MV-4-11 (cell line): ENCODE data around the gene ABCB4.

Source experiments
- DNase-seq: peaks from one replicate; lab custom pipeline; 2025; lab: John Stamatoyannopoulos, UW

The ABCB4 gene

GRCh38 chr7:87424075-87424474, 51.4 kb downstream of the ABCB4 start:
- DNase-seq = no peak

DNA sequence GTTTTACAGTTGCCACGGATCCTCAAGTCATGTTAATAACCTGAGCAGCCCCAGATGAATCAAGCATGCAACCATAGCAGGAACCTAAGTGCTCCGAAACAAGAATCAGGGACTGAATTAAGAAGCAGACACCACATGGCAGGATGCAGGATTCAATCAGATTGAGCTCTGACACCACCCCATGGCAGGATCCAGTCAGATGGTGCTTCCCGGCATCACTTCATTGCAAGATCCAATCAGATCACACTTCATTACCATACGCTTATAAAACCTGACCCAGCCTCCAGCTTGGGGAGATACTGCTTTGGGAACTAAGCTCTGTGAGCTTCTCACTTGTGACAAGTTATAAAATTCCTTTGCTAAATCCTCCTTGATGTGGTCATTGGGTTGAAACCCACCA, 55.3 kb downstream of the ABCB4 start:
- no peak for DNase-seq

DNA sequence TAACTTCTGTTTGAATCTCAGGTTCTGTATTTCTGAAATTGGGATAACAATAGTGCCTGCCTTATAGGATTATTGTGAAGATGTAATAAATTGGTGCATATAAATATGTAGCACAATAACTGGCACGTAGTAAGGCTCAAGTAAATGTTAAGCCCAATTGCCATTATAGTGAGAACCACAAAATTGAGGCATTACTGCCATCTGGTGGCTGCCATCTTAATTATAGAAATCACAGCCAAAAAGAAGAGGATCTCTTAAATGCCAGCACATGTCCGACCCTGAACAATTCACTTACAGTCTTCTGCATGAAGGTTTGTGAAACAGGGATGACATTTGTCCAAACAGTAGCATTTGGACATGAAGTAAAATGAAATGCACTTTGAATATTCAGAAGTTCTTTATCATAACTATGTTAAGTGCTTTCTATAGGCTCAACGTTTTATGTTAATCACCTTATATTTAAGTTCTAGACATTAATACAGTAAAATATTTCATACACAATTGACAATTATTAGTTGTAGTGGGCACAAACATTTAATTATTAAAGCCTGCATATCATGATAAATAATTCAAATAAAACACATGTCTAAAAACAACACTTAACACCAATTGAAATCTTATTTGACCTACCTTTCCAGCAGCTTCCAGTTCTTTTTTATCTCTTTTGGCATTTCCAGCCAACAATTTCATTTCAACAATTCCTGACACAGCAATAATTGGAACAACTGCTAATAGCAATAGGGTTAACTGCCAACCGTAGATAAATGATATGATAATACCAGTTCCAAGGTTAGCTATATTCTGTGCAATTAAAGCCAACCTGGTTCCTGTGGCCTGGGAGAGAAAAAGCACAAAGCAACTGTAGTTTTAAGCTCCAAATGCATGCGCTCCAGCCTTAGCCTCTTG, 58.5 kb downstream of the ABCB4 start:
- DNase-seq = peak; percentile 53

DNA sequence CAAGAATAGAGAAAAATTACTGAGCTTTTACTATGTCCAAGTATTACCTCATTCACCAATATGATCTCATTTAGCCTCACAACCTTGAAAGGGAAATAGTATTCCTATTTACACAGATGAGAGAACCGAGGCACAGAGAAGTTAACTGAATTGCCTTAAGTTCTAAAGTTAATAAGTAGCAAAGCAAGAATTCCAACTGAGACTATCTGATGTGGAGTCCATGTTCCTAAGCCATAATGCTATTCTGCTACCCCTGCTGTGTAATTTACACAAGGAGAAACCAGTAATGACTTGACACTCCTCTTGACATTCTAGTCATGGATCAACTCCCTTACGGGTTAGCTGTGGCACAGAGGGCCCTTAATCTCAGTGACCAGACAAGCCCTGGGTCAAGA, 60.7 kb downstream of the ABCB4 start:
- DNase-seq = no peak

GRCh38 chr7:87413951-87414793, 61.3 kb downstream of the ABCB4 start:
- DNase-seq = no peak

GRCh38 chr7:87413029-87413428, 62.5 kb downstream of the ABCB4 start:
- no peak for DNase-seq

DNA sequence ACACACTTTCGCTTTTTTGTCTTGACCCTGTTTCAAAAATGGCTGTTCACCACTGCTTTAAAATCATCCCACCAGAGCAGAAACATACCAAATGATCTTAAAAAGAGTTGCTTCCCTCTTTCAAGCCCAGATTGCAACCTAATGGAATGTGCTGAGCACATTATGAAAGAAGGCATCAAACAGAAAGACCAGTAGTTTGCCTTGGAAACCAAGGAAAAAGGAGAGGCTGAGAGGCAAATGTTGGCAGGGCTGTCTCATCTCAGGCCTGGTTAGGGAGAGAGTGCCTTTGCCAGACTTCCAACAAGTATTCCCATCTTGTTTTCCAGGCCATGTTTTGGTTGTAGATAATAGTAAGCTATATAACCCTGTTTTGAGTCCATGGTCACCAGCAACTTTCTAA, 64.3 kb downstream of the ABCB4 start:
- DNase-seq = no peak

GRCh38 chr7:87404674-87405073, 70.8 kb downstream of the ABCB4 start:
- no peak for DNase-seq

- no peak for DNase-seq
Observed at GRCh38 chr7:87398446-87398845, 77.0 kb downstream of the ABCB4 start.

- DNase-seq = no peak
Observed at GRCh38 chr7:87395442-87396020, 79.9 kb downstream of the ABCB4 start.

DNA sequence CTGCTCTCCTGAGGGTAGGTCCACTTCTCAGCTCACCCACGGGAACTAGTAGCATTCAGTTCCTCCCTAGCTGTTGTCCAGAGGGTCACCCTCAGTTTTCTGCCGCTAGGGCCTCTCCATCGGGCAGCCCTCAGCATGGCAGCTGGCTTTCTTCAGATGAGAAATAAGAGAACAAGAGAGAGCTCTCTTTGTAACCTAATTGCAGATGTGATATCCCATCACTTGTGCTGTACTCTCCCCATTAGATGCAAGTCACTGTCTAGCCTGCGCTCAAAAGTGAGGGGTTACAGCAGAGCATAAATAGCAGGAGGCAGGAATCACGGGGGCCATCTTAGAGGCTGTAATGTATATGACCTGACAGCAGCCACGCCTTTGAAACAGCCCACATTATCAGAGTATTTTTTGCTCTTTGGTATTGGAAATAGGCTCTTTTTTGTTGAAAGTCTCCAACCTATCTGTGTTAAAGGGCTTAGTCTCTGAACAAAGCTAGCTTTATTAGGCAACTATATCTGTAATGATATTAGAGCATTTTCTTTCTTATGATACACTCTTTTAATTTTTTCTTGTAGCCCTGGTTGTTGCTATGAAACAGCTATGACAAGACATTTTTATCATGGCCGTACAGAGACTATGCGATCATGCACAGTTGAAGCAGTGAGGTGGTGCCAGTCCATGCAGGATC, 84.3 kb downstream of the ABCB4 start:
- no peak for DNase-seq

DNA sequence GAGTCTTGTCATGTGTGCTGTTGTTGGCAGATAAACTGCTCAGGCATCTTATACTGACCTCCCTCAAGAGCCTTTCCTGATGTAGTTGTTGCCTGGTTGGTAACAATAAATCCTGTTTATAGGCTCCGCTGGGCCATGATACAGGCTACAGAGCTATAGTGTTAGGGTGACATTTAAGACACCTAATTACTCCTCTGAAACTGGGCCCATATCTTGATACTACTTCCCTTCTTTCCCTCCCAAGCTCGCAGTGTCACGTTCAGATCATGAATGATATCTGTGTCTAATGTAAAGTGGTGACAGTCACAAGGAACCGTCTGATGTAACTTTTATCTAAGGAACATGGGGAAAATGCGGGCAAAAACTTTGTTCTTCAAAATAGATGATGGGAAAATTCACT, 94.6 kb downstream of the ABCB4 start:
- no peak for DNase-seq

- DNase-seq = no peak
Observed at GRCh38 chr7:87375662-87376435, 99.6 kb downstream of the ABCB4 start.

GRCh38 chr7:87370660-87371180, 104.8 kb downstream of the ABCB4 start:
- DNase-seq = no peak

DNA sequence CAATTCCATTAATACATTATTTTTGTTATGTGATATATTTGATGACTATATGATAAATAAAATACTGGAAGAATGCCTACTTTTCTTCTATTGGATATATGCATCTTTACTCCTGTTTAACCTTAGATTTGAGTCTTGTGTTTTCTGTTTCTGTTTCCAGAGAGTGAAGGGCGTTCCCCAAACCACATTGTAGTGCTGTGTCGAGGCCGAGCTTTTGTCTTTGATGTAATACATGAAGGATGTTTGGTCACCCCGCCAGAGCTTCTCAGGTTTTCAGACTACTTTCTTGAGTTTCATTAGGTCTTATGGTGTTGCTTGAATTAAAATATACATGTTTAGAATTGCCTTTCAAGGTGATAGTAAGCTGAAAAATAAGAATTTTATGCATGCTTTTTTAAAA, 106.3 kb downstream of the ABCB4 start:
- no peak for DNase-seq

GRCh38 chr7:87364246-87364645, 111.2 kb downstream of the ABCB4 start:
- no peak for DNase-seq

- no peak for DNase-seq
Observed at GRCh38 chr7:87363342-87363741, 112.1 kb downstream of the ABCB4 start.

DNA sequence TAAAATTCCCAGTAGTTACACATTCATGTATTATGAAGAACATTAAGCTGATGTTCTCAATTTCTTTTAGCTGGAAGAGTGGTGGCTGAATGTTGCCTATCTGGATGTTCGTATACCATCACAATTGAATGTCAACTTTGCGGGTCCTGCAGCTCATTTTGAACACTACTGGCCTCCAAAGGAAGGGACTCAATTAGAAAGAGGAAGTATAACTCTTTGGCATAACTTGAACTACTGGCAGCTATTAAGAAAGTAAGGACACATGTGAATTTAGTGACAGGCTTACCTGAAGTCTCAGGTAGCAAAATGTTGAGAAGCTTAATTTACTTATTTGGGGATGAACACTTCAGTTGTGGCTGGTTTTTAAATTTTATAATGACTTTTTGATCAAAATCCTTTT, 114.2 kb downstream of the ABCB4 start:
- peak; percentile 6 for DNase-seq

DNA sequence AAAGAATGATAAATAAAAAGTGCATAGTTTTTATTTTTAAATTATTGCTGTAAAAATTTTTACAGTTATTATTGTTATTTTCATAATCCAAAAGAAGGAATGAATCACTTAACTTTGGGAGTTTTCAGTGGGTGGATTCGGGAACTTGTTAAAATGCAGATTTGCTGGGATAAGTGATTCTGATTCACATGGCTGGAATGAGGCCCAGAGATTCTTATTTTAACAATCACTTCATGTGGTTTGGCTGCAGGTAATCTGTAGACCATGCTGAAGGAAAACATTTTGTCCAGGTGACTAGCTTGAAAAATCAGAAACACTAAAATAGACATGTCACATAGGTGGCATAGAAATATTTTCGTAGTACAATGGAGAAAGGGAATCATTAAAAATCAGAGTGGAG, 116.1 kb downstream of the ABCB4 start:
- no peak for DNase-seq

DNA sequence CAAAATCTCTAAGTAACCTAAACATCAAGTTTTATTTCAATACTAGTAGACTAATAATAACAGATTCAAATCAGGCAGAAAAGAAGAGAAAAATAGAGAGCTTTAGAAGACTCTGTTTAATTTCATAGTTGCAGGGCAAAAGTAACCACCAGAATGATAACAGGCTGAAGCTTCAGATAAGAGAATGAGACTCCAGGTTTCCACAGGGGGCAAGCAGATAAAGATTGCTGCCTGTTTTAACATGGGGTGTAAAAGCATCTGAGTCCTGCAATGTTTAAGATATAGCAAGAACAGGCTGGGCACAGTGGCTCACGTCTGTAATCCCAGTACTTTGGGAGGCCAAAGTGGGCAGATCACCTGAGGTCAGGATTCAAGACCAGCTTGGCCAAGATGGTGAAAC, 119.0 kb downstream of the ABCB4 start:
- no peak for DNase-seq

DNA sequence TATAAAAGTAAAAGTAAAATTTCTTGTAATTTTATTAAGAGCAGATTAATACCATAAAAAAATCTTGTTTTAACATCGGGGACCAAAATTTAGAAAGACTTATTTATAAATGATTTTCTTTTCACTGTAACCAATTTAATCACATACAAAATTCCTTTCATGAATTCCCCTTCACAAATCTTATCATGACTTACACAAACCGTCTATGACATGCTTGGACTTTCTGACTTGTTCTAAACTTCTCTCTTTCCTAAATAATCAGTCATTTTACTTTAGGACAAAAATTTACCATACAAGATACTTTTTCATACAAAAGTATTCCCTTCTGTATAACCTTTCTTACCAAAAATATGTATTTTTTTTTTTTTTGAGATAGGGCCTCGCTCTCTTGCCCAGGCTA, 120.7 kb downstream of the ABCB4 start:
- DNase-seq = no peak
